HEK293 (cell line): ENCODE measurements around the gene LMCD1.
A peak's percentile ranks its signal among the peaks of the same experiment; 100 is the strongest.

Experiments used
- CTCF ChIA-PET: fragments of 350-600 bp; formaldehyde crosslinking; extraction: SDS; loops from one replicate; lab custom pipeline; 2021; ENCODE audit warnings: antibody characterized with exemption; lab: Yijun Ruan, JAX
- POLR2A ChIA-PET: fragments of 300-600 bp; formaldehyde crosslinking; extraction: SDS; loops from one replicate; lab custom pipeline; 2020; ENCODE audit warnings: antibody characterized with exemption, inconsistent platforms; lab: Yijun Ruan, JAX
- H3K27ac ChIP-seq: fragments of 200-500 bp; sonication (Bioruptor generic); 2 replicates; pipeline ENCODE4 v1.5.1; 2014; ENCODE audit warnings: low read depth, low read length, control low read depth, inconsistent platforms; ENCODE audit errors: extremely low read depth
- H3K36me3 ChIP-seq, 2 experiments: fragments of 200-500 bp in 1 of 2; sonication (Bioruptor generic) in 1 of 2; 1 replicate in 1 of 2; 2 replicates in 1 of 2; pipeline ENCODE4 v1.5.1; 2014 to 2017; ENCODE audit warnings: inconsistent platforms in 2 of 2, low read length in 2 of 2; ENCODE audit not compliant: control insufficient read depth in 2 of 2, insufficient read depth in 1 of 2
- H3K4me1 ChIP-seq: fragments of 200-500 bp; sonication (Bioruptor generic); 2 replicates; pipeline ENCODE4 v1.5.1; 2014; ENCODE audit warnings: mild to moderate bottlenecking, low read length, inconsistent platforms; ENCODE audit not compliant: control insufficient read depth, insufficient read depth
- H3K4me3 ChIP-seq: 2 replicates; pipeline ENCODE4 v1.5.1; 2011; ENCODE audit warnings: low read depth, mild to moderate bottlenecking, control low read depth, low read length, moderate library complexity
- H3K9me3 ChIP-seq: fragments of 200-500 bp; sonication (Bioruptor generic); 2 replicates; pipeline ENCODE4 v1.5.1; 2014; ENCODE audit warnings: low read depth, low read length, inconsistent platforms; ENCODE audit not compliant: control insufficient read depth, insufficient read depth
- AEBP2 ChIP-seq: fragments of 450-650 bp; formaldehyde crosslinking; IDR thresholded peaks from 2 replicates; pipeline ENCODE4 v1.5.1; 2016; ENCODE audit warnings: missing biosample characterization, missing genetic modification characterization, borderline replicate concordance
- EGR2 ChIP-seq: fragments of 450-650 bp; formaldehyde crosslinking; IDR thresholded peaks from 2 replicates; pipeline ENCODE4 v1.5.1; 2016; ENCODE audit warnings: low read depth, missing biosample characterization, missing genetic modification characterization
- GLI4 ChIP-seq: fragments of 450-650 bp; formaldehyde crosslinking; IDR thresholded peaks from 2 replicates; pipeline ENCODE4 v1.5.1; 2016; ENCODE audit warnings: missing biosample characterization, missing genetic modification characterization
- INSM2 ChIP-seq: fragments of 450-650 bp; formaldehyde crosslinking; IDR thresholded peaks from 2 replicates; pipeline ENCODE4 v1.5.1; 2016; ENCODE audit warnings: missing biosample characterization, missing genetic modification characterization
- KLF16 ChIP-seq: fragments of 450-650 bp; formaldehyde crosslinking; IDR thresholded peaks from 2 replicates; pipeline ENCODE4 v1.5.1; 2017; ENCODE audit warnings: missing biosample characterization, missing genetic modification characterization
- OVOL3 ChIP-seq: fragments of 450-650 bp; formaldehyde crosslinking; IDR thresholded peaks from 2 replicates; pipeline ENCODE4 v1.5.1; 2016; ENCODE audit warnings: missing biosample characterization, missing genetic modification characterization
- SALL2 ChIP-seq: fragments of 450-650 bp; formaldehyde crosslinking; IDR thresholded peaks from 2 replicates; pipeline ENCODE4 v1.5.0; 2017; ENCODE audit warnings: missing biosample characterization, mild to moderate bottlenecking, missing genetic modification characterization, borderline replicate concordance
- SCRT2 ChIP-seq: fragments of 450-650 bp; formaldehyde crosslinking; IDR thresholded peaks from 2 replicates; pipeline ENCODE4 v1.5.1; 2016; ENCODE audit warnings: missing biosample characterization, missing genetic modification characterization
- TSHZ1 ChIP-seq: fragments of 450-650 bp; formaldehyde crosslinking; IDR thresholded peaks from 2 replicates; pipeline ENCODE4 v1.5.1; 2016; ENCODE audit warnings: missing biosample characterization, missing genetic modification characterization, borderline replicate concordance
- ZBTB1 ChIP-seq: fragments of 450-650 bp; formaldehyde crosslinking; IDR thresholded peaks from 2 replicates; pipeline ENCODE4 v1.5.1; 2016; ENCODE audit warnings: missing biosample characterization, missing genetic modification characterization
- ZBTB21 ChIP-seq: fragments of 450-650 bp; formaldehyde crosslinking; IDR thresholded peaks from 2 replicates; pipeline ENCODE4 v1.5.1; 2017; ENCODE audit warnings: missing biosample characterization, missing genetic modification characterization
- ZBTB8A ChIP-seq: fragments of 450-650 bp; formaldehyde crosslinking; IDR thresholded peaks from 2 replicates; pipeline ENCODE4 v1.5.1; 2016; ENCODE audit warnings: missing biosample characterization, missing genetic modification characterization
- ZNF169 ChIP-seq: fragments of 450-650 bp; formaldehyde crosslinking; IDR thresholded peaks from 2 replicates; pipeline ENCODE4 v1.5.1; 2016; ENCODE audit warnings: missing biosample characterization, missing genetic modification characterization
- ZNF335 ChIP-seq: fragments of 450-650 bp; formaldehyde crosslinking; conservative IDR thresholded peaks from 2 replicates; pipeline ENCODE4 v1.5.1; 2016; ENCODE audit warnings: missing biosample characterization, missing genetic modification characterization
- ZNF394 ChIP-seq: fragments of 450-650 bp; formaldehyde crosslinking; IDR thresholded peaks from 2 replicates; pipeline ENCODE4 v1.5.1; 2016; ENCODE audit warnings: missing biosample characterization, missing genetic modification characterization, mild to moderate bottlenecking, moderate library complexity, borderline replicate concordance
- ZNF426 ChIP-seq: fragments of 450-650 bp; formaldehyde crosslinking; IDR thresholded peaks from 2 replicates; pipeline ENCODE4 v1.5.1; 2017; ENCODE audit warnings: missing biosample characterization, missing genetic modification characterization, mild to moderate bottlenecking, inconsistent platforms, moderate library complexity
- ZNF433 ChIP-seq: fragments of 450-650 bp; formaldehyde crosslinking; IDR thresholded peaks from 2 replicates; pipeline ENCODE4 v1.5.1; 2016; ENCODE audit warnings: missing biosample characterization, missing genetic modification characterization, low read depth
- ZNF521 ChIP-seq: fragments of 450-650 bp; formaldehyde crosslinking; IDR thresholded peaks from 2 replicates; pipeline ENCODE4 v1.5.1; 2017; ENCODE audit warnings: missing biosample characterization, mild to moderate bottlenecking, missing genetic modification characterization
- ZNF544 ChIP-seq: fragments of 450-650 bp; formaldehyde crosslinking; IDR thresholded peaks from 2 replicates; pipeline ENCODE4 v1.5.0; 2017; ENCODE audit warnings: missing biosample characterization, missing genetic modification characterization
- ZNF692 ChIP-seq: fragments of 450-650 bp; formaldehyde crosslinking; IDR thresholded peaks from 2 replicates; pipeline ENCODE4 v1.5.1; 2016; ENCODE audit warnings: missing biosample characterization, missing genetic modification characterization
- ZNF776 ChIP-seq: fragments of 450-650 bp; formaldehyde crosslinking; IDR thresholded peaks from 2 replicates; pipeline ENCODE4 v1.5.0; 2017; ENCODE audit warnings: missing biosample characterization, missing genetic modification characterization, borderline replicate concordance
- ZNF777 ChIP-seq: fragments of 450-650 bp; formaldehyde crosslinking; IDR thresholded peaks from 2 replicates; pipeline ENCODE4 v1.5.1; 2017; ENCODE audit warnings: missing biosample characterization, missing genetic modification characterization, borderline replicate concordance
- ZSCAN18 ChIP-seq: fragments of 450-650 bp; formaldehyde crosslinking; IDR thresholded peaks from 2 replicates; pipeline ENCODE4 v1.5.1; 2016; ENCODE audit warnings: missing biosample characterization, missing genetic modification characterization

The LMCD1 gene

GRCh38 chr3:8488877-8489276 lies 12.7 kb upstream of the LMCD1 start (continued):
- TF ChIP-seq ZNF426 (tag by site-specific recombination) (no peak), ZNF777 (tag by site-specific recombination) (no peak), ZNF169 (tag by site-specific recombination) (no peak), ZNF776 (no peak), ZNF544 (no peak)

- Histone ChIP-seq H3K36me3 (no peaks in the 10 kb centered on the region), H3K27ac (no peak overlapping the region), H3K4me1 (peaks cover 10% of the 10 kb centered on the region), H3K4me3 (no peak overlapping the region), H3K9me3 (no peaks in the 10 kb centered on the region)
- ChIA-PET CTCF (interaction anchor here (0.6 to 1.0 kb wide), 3 partner anchors 9 to 45 kb away, joined by 3 to 4 read pairs (median 3); no protein-coding TSS in a partner anchor), POLR2A (interaction anchor here (1.0 to 3.4 kb wide), 2 partner anchors 12 to 14 kb away, joined by 4 to 18 read pairs; partner anchors contain the start of gene LMCD1)
- no peak for TF ChIP-seq AEBP2 (tag by site-specific recombination)
- no peak for TF ChIP-seq ZNF433
- no peak for TF ChIP-seq OVOL3
Measured at GRCh38 chr3:8489278-8489792, 12.3 kb upstream of the LMCD1 start.

- Histone ChIP-seq H3K4me1 (peaks cover 10% of the 10 kb centered on the region), H3K4me3 (no peak overlapping the region), H3K36me3 (no peaks in the 10 kb centered on the region), H3K27ac (no peak overlapping the region), H3K9me3 (no peaks in the 10 kb centered on the region)
- POLR2A ChIA-PET: interaction anchor here (1.0 to 3.4 kb wide), 2 partner anchors 11 to 13 kb away, joined by 4 to 18 read pairs; partner anchors contain the start of gene LMCD1
- CTCF ChIA-PET: interaction anchor here (0.8 to 2.0 kb wide), 2 partner anchors 9 to 11 kb away, joined by 3 to 8 read pairs; partner anchors contain the start of gene LMCD1
- peak; percentile 67; the same call in 1 of the 2 replicates for TF ChIP-seq ZNF692 (tag by site-specific recombination)
- TF ChIP-seq SALL2 (tag by site-specific recombination): no peak
- TF ChIP-seq ZSCAN18 (tag by site-specific recombination): no peak
- no peak for TF ChIP-seq GLI4
- TF ChIP-seq EGR2 (tag by site-specific recombination): no peak
- TF ChIP-seq ZBTB8A (tag by site-specific recombination): no peak
- TF ChIP-seq ZNF335: peak; percentile 33; the same call in 1 of the 2 replicates
- TF ChIP-seq KLF16 (tag by site-specific recombination): no peak
- TF ChIP-seq SCRT2 (tag by site-specific recombination): peak; percentile 90
- TF ChIP-seq INSM2 (tag by site-specific recombination): peak; percentile 43; the same call in 1 of the 2 replicates
- TF ChIP-seq TSHZ1: peak; percentile 74; the same call in 1 of the 2 replicates
- TF ChIP-seq ZNF521: no peak
- TF ChIP-seq ZNF394 (tag by site-specific recombination): peak; percentile 30; the same call in 1 of the 2 replicates
- TF ChIP-seq ZBTB1 (tag by site-specific recombination): no peak
- TF ChIP-seq ZBTB21 (tag by site-specific recombination): 0 out of 2 replicates have a peak, but pooled peaks have one; percentile 60
Measured at GRCh38 chr3:8490079-8490552, 11.5 kb upstream of the LMCD1 start.
